ENCODE measurements around the gene LRRC27. TPM values are rescaled to one million over a fixed set of nuclear protein-coding genes. Genes with fewer than 3 reads are reported as not detected.

The LRRC27 gene
- total RNA-seq, 2 experiments from 2014 or later, result 13.0 to 17.3 TPM

DNA sequence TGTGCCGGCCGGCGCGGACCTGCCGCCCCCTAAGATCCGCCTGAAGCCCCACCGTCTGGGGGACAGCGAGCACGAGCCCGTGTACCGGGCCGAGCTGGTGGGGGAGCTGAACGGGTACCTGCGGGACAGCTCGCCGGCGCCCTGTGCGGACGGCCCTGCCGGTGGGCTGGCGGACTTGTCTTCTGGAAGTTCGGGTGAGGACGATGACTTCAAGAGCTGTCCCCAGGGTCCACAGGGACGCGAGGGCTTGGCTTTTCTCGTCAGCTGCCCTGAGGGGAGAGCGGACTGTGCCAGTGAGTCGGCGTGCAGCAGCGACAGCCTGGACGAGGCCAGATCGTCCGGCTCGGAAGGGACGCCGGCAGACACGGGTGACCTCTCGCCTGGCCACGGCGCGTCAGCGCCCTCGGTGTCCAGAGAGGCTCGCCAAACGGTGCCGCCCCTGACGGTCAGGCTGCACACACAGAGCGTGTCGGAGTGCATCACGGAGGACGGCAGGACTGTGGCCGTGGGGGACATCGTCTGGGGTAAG is 73.5 kb downstream of the LRRC27 start:
- CTCF ChIA-PET (ENCODE audit: unreplicated experiment), result no interaction called here
- Histone ChIP-seq H3K36me3 (ENCODE audit: insufficient read depth, low read length) (no peaks in the 10 kb centered on the region), H3K79me2 (ENCODE audit: insufficient read depth, low read depth, low read length) (no peaks in the 10 kb centered on the region), H3K4me3 (ENCODE audit: low read depth, low read length, poor library complexity, severe bottlenecking) (no peak overlapping the region), H3K4me2 (ENCODE audit: low read length) (no peak overlapping the region), H2AFZ (ENCODE audit: low read length) (no peak overlapping the region), H3K4me1 (ENCODE audit: insufficient read depth, low read length, poor library complexity, severe bottlenecking) (peaks cover 7% of the 10 kb centered on the region), H4K20me1 (ENCODE audit: insufficient read depth, low read length) (no peaks in the 10 kb centered on the region), H3K27ac (ENCODE audit: low read depth, low read length, poor library complexity, severe bottlenecking) (no peak overlapping the region), H3K9me2 (ENCODE audit: insufficient read depth, low read length) (no peaks in the 10 kb centered on the region), H3K9me3 (ENCODE audit: low read length) (no peaks in the 10 kb centered on the region)
- TF ChIP-seq, protein P1, sequence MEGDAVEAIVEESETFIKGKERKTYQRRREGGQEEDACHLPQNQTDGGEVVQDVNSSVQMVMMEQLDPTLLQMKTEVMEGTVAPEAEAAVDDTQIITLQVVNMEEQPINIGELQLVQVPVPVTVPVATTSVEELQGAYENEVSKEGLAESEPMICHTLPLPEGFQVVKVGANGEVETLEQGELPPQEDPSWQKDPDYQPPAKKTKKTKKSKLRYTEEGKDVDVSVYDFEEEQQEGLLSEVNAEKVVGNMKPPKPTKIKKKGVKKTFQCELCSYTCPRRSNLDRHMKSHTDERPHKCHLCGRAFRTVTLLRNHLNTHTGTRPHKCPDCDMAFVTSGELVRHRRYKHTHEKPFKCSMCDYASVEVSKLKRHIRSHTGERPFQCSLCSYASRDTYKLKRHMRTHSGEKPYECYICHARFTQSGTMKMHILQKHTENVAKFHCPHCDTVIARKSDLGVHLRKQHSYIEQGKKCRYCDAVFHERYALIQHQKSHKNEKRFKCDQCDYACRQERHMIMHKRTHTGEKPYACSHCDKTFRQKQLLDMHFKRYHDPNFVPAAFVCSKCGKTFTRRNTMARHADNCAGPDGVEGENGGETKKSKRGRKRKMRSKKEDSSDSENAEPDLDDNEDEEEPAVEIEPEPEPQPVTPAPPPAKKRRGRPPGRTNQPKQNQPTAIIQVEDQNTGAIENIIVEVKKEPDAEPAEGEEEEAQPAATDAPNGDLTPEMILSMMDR (conservative IDR thresholded peaks at IDR 0.05; ENCODE audit: low read length), result no peak
- TF ChIP-seq EZH2phosphoT487 (IDR thresholded peaks at IDR 0.05; ENCODE audit: borderline replicate concordance, low read depth, low read length), result no peak
- intact Hi-C loops (cut with micrococcal nuclease; ENCODE audit: unreplicated experiment), result no loop called here
- BruUV-seq (replicated peaks), result no TSS peak
- POLR2A ChIA-PET, result no interaction called here
- DNase-seq (ENCODE audit: low spot score), result no peak

DNA sequence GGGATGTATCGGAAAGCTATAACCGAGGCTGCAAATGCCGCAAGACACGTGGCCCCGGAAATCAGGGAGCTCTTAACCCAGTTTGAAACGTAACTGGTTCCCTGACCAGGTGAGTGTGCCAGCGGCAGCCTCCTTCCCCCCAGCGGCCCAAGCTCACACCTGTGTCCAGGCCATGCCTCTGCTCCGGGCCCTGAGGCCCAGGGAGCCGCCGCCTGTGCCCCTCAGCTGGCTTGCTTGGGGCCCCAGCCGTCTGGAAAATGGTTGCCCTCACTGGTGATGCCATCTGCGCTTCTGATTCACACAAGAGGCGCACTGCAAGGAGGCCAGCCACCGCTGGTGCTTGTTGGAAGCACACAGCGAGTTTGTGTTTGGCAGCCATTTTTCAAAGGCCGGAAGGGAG is 74.2 kb downstream of the LRRC27 start:
- intact Hi-C loops (cut with micrococcal nuclease; ENCODE audit: unreplicated experiment), result no loop called here
- Histone ChIP-seq H3K9me3 (ENCODE audit: low read length) (no peaks in the 10 kb centered on the region), H4K20me1 (ENCODE audit: insufficient read depth, low read length) (no peaks in the 10 kb centered on the region), H3K4me2 (ENCODE audit: low read length) (no peak overlapping the region), H3K4me3 (ENCODE audit: low read depth, low read length, poor library complexity, severe bottlenecking) (no peak overlapping the region), H3K27ac (ENCODE audit: low read depth, low read length, poor library complexity, severe bottlenecking) (no peak overlapping the region), H3K4me1 (ENCODE audit: insufficient read depth, low read length, poor library complexity, severe bottlenecking) (peaks cover 7% of the 10 kb centered on the region), H3K9me2 (ENCODE audit: insufficient read depth, low read length) (no peaks in the 10 kb centered on the region), H2AFZ (ENCODE audit: low read length) (no peak overlapping the region), H3K79me2 (ENCODE audit: insufficient read depth, low read depth, low read length) (no peaks in the 10 kb centered on the region), H3K36me3 (ENCODE audit: insufficient read depth, low read length) (no peaks in the 10 kb centered on the region)
- no peak for TF ChIP-seq EZH2phosphoT487 (IDR thresholded peaks at IDR 0.05; ENCODE audit: borderline replicate concordance, low read depth, low read length)
- DNase-seq (ENCODE audit: low spot score), result no peak
- ChIA-PET CTCF (ENCODE audit: unreplicated experiment) (no interaction called here), POLR2A (no interaction called here)
- no TSS peak for BruUV-seq (replicated peaks)

DNA sequence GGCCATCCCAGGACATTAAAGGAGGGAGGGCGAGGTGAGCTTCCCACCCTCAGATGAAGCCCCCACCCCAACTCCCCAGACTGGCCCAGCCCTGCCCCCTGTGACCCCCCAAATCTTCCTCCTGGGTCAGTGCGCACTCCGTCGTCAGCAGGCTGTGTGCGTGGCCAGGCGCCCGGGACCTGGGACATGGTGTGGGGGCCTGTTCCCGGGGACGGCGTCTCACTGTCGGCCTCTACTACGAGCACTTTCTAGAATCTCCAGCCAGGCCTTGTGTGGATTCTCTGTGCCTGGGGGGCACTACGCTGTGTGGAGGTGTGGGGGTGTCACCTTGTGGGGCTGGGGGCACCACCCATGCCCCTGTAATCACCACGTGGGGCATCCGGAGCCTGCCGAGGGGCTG is 74.8 kb downstream of the LRRC27 start:
- Histone ChIP-seq H3K4me2 (ENCODE audit: low read length) (no peak overlapping the region), H3K79me2 (ENCODE audit: insufficient read depth, low read depth, low read length) (no peaks in the 10 kb centered on the region), H3K27ac (ENCODE audit: low read depth, low read length, poor library complexity, severe bottlenecking) (no peak overlapping the region), H3K36me3 (ENCODE audit: insufficient read depth, low read length) (no peaks in the 10 kb centered on the region), H3K4me1 (ENCODE audit: insufficient read depth, low read length, poor library complexity, severe bottlenecking) (peaks cover 7% of the 10 kb centered on the region), H2AFZ (ENCODE audit: low read length) (no peak overlapping the region), H3K9me2 (ENCODE audit: insufficient read depth, low read length) (no peaks in the 10 kb centered on the region), H4K20me1 (ENCODE audit: insufficient read depth, low read length) (no peaks in the 10 kb centered on the region), H3K9me3 (ENCODE audit: low read length) (no peaks in the 10 kb centered on the region), H3K4me3 (ENCODE audit: low read depth, low read length, poor library complexity, severe bottlenecking) (no peak overlapping the region)
- DNase-seq (ENCODE audit: low spot score), result no peak
- TF ChIP-seq, protein P1 (conservative IDR thresholded peaks at IDR 0.05; ENCODE audit: low read length), result no peak
- TF ChIP-seq EZH2phosphoT487 (IDR thresholded peaks at IDR 0.05; ENCODE audit: borderline replicate concordance, low read depth, low read length), result no peak
- no TSS peak for BruUV-seq (replicated peaks)
- CTCF ChIA-PET (ENCODE audit: unreplicated experiment), result no interaction called here
- intact Hi-C loops (cut with micrococcal nuclease; ENCODE audit: unreplicated experiment), result no loop called here
- POLR2A ChIA-PET, result no interaction called here
